ENCODE results near the gene PHRF1. TPM values are rescaled to one million over a fixed set of nuclear protein-coding genes. Genes with fewer than 3 reads are reported as not detected.

Gene PHRF1
- total RNA-seq, 1 experiment from 2014 or later: 55.2 TPM

DNA sequence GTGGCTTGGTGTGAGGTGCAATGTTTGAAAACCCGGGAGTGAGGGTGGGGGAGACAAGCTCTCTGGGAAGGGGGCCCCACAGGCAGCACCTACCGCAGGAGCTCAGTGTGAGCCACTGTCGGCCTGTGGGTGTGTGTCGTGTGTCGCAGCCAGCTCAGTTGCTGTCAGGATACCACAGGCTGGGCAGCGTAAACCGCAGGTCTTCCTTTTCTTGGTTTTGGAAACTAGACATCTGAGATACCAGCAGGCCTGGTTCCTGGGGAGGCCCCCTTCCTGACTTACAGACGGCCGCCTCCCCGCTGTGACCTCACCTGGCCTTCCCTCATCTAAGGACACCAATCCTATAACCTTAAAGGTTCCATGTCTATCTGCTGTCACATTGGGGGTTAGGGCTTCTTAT lies 20.1 kb downstream of the PHRF1 start:
- H3K36me3 ChIP-seq: peaks cover 90% of the 10 kb centered on the region
- H3K27me3 ChIP-seq: no peaks in the 10 kb centered on the region
- no peak overlapping the region for H3K4me3 ChIP-seq
- H3K9me3 ChIP-seq: no peaks in the 10 kb centered on the region
- DNase-seq: no peak

- Histone ChIP-seq H3K9me3 (no peaks in the 10 kb centered on the region), H3K27me3 (no peaks in the 10 kb centered on the region), H3K36me3 (peaks cover 92% of the 10 kb centered on the region), H3K4me3 (no peak overlapping the region)
- no peak for DNase-seq
Observed at GRCh38 chr11:597166-597725, 21.0 kb downstream of the PHRF1 start.

- Histone ChIP-seq H3K36me3 (peaks cover 89% of the 10 kb centered on the region), H3K4me3 (no peak overlapping the region), H3K9me3 (no peaks in the 10 kb centered on the region), H3K27me3 (no peaks in the 10 kb centered on the region)
- no peak for DNase-seq
Observed at GRCh38 chr11:598005-598680, 21.9 kb downstream of the PHRF1 start.

DNA sequence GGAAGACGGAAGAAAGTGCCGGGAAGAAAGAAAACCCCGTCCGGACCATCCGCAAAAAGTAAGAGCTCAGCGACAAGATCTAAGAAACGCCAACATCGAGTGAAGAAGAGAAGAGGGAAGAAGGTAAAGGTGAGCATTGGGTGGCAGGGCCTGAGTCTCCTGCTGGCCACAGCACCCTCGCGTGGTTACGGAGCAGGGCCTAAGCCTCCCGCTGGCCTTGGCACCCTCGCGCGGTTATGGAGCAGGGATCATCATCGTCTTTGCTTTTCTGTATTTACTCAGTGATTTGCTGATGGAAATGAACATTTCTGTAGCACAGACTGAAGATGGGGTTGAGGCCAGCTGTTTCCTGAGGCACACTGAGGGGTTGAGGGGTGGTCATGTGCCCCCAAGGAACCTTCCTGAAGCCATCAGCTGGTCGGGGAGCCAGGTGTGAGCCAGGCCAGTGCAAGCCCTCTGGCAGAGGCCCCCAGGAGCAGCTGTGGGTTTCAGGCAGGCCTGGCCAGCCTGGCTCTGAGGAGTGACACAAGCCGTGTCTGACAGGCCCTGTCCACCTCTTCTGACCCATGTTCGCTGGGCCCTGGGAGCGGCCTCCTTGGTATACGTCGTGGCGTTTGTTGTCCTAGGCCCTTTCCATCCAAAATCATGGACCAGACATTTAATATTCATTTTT lies 25.4 kb downstream of the PHRF1 start:
- peaks cover 87% of the 10 kb centered on the region for H3K36me3 ChIP-seq
- DNase-seq: no peak
- no peak overlapping the region for H3K4me3 ChIP-seq
- no peaks in the 10 kb centered on the region for H3K9me3 ChIP-seq
- no peaks in the 10 kb centered on the region for H3K27me3 ChIP-seq

GRCh38 chr11:603154-603553 lies 26.9 kb downstream of the PHRF1 start:
- H3K4me3 ChIP-seq: no peak overlapping the region

GRCh38 chr11:605286-606129 lies 29.2 kb downstream of the PHRF1 start:
- H3K27me3 ChIP-seq: no peaks in the 10 kb centered on the region
- peaks cover 91% of the 10 kb centered on the region for H3K36me3 ChIP-seq
- H3K4me3 ChIP-seq: no peak overlapping the region
- H3K9me3 ChIP-seq: no peaks in the 10 kb centered on the region
- DNase-seq: no peak

More at GRCh38 chr11:603154-603553, 26.9 kb downstream of the PHRF1 start:
- H3K27me3 ChIP-seq: no peaks in the 10 kb centered on the region
- peaks cover 89% of the 10 kb centered on the region for H3K36me3 ChIP-seq
- DNase-seq: no peak
- H3K9me3 ChIP-seq: no peaks in the 10 kb centered on the region

DNA sequence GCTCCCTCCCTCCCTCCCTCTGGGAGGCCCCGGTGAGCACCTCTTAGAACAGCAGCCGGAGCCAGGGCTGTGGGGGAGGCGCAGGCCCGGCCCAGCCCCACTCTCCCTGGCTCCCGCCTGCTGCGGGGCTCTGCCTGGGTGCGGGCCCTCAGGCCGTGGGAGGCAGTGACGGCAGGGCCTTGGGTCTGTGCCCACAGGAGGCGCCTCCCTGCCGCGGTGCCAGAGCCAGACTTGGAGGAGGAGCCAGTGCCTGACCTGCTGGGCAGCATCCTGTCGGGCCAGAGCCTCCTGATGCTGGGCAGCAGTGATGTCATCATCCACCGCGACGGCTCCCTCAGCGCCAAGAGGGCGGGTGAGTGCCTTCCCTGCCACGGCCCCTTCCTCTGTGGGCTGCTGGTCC lies 30.0 kb downstream of the PHRF1 start:
- H3K4me3 ChIP-seq: no peak overlapping the region
- no peaks in the 10 kb centered on the region for H3K9me3 ChIP-seq
- peak; percentile 43 for DNase-seq
- no peaks in the 10 kb centered on the region for H3K27me3 ChIP-seq
- peaks cover 92% of the 10 kb centered on the region for H3K36me3 ChIP-seq

GRCh38 chr11:607020-607780 lies 30.9 kb downstream of the PHRF1 start:
- Histone ChIP-seq H3K9me3 (no peaks in the 10 kb centered on the region), H3K36me3 (peaks cover 92% of the 10 kb centered on the region), H3K4me3 (no peak overlapping the region), H3K27me3 (no peaks in the 10 kb centered on the region)
- DNase-seq: no peak

DNA sequence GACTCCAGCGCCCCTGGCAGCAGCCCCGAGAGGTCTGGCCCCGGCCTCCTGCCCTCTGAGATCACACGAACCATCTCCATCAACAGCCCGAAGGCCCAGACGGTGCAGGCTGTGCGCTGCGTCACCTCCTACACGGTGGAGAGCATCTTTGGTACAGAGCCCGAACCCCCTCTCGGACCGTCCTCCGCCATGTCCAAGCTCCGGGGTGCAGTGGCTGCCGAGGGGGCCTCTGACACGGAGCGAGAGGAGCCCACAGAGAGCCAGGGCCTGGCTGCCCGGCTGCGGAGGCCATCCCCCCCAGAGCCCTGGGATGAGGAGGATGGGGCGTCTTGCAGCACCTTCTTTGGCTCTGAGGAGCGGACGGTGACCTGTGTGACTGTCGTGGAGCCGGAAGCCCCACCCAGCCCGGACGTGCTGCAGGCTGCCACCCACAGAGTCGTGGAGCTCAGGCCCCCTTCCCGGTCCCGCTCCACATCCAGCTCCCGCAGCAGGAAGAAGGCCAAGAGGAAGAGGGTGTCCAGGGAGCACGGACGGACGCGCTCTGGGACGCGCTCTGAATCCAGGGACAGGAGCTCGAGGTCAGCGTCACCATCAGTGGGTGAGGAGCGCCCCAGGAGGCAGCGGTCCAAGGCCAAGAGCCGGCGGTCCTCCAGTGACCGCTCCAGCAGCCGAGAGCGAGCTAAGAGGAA lies 31.8 kb downstream of the PHRF1 start:
- Histone ChIP-seq H3K9me3 (no peaks in the 10 kb centered on the region), H3K4me3 (no peak overlapping the region), H3K27me3 (no peaks in the 10 kb centered on the region), H3K36me3 (peaks cover 95% of the 10 kb centered on the region)
- DNase-seq: no peak

GRCh38 chr11:608791-609251 lies 32.6 kb downstream of the PHRF1 start:
- Histone ChIP-seq H3K4me3 (no peak overlapping the region), H3K9me3 (no peaks in the 10 kb centered on the region), H3K27me3 (no peaks in the 10 kb centered on the region), H3K36me3 (peaks cover 95% of the 10 kb centered on the region)
- no peak for DNase-seq

DNA sequence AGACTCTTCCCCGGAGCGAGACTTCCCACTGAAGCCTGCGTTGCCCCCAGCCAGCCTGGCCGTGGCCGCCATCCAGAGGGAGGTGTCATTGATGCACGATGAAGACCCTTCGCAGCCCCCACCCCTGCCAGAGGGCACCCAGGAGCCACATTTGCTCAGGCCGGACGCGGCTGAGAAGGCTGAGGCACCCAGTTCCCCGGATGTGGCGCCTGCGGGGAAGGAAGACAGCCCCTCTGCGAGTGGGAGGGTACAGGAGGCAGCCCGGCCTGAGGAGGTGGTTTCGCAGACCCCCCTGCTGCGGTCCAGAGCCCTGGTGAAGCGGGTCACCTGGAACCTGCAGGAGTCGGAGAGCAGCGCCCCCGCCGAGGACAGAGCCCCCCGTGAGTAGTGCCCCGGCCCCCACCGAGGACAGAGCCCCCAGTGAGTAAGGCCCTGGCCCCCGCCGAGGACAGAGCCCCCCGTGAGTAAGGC lies 33.1 kb downstream of the PHRF1 start:
- Histone ChIP-seq H3K4me3 (no peak overlapping the region), H3K36me3 (peaks cover 95% of the 10 kb centered on the region), H3K27me3 (no peaks in the 10 kb centered on the region), H3K9me3 (no peaks in the 10 kb centered on the region)
- DNase-seq: no peak

DNA sequence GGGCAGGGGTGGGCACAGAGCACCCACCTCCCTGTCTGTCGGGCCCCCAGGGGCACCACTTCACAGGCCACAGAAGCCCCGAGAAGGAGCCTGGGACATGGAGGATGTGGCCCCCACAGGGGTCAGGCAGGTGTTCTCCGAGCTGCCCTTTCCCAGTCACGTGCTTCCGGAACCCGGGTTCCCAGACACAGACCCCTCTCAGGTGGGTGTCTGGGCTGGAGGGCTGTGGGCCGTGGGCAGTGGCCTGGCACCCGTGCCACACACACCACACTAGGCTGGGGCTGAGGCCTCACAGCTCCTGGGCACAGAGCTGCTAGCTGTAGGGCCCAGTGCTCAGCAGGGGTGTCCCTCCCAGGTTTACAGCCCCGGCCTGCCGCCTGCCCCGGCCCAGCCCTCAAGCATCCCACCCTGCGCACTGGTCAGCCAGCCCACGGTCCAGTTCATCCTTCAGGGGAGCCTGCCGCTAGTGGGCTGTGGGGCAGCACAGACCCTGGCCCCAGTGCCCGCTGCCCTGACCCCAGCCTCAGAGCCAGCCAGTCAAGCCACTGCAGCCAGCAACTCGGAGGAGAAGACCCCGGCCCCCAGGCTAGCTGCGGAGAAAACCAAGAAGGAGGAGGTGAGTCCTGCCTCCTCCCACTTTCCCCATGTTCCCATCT lies 34.0 kb downstream of the PHRF1 start:
- Histone ChIP-seq H3K36me3 (peaks cover 95% of the 10 kb centered on the region), H3K4me3 (no peak overlapping the region), H3K27me3 (no peaks in the 10 kb centered on the region), H3K9me3 (no peaks in the 10 kb centered on the region)
- no peak for DNase-seq

- no peak for DNase-seq
- H3K36me3 ChIP-seq: peaks cover 90% of the 10 kb centered on the region
- H3K4me3 ChIP-seq: no peak overlapping the region
- no peaks in the 10 kb centered on the region for H3K9me3 ChIP-seq
- no peaks in the 10 kb centered on the region for H3K27me3 ChIP-seq
Observed at GRCh38 chr11:611001-611996, 35.0 kb downstream of the PHRF1 start.

- H3K36me3 ChIP-seq: peaks cover 80% of the 10 kb centered on the region
- H3K4me3 ChIP-seq: no peak overlapping the region
- DNase-seq: peak; percentile 47
- no peaks in the 10 kb centered on the region for H3K27me3 ChIP-seq
- H3K9me3 ChIP-seq: no peaks in the 10 kb centered on the region
Observed at GRCh38 chr11:612201-612960, 36.1 kb downstream of the PHRF1 start.
